Colonic mucosa (tissue), 4 donors: ENCODE results near the gene SAMSN1. TPM values are rescaled to one million over a fixed set of nuclear protein-coding genes. Genes with fewer than 3 reads are reported as not detected.

ENCODE experiments used
- DNase-seq: peaks from one replicate; pipeline ENCODE4 v3.0.0-alpha.2; 2020
- H3K27ac ChIP-seq: fragments of 200-600 bp; one replicate; pipeline ENCODE4 v1.8.0; 2021
- H3K27me3 ChIP-seq: fragments of 200-600 bp; one replicate; pipeline ENCODE4 v1.8.0; 2021
- H3K36me3 ChIP-seq: fragments of 200-600 bp; one replicate; pipeline ENCODE4 v1.8.0; 2021
- H3K4me1 ChIP-seq: fragments of 200-600 bp; one replicate; pipeline ENCODE4 v1.8.0; 2021; ENCODE audit warnings: mild to moderate bottlenecking
- H3K4me3 ChIP-seq: fragments of 200-600 bp; one replicate; pipeline ENCODE4 v1.8.0; 2021
- H3K9ac ChIP-seq, 2 donors: one replicate each; pipeline ENCODE4 v1.7.0; 2013; ENCODE audit warnings: control low read depth in 2 of 2, low read depth in 2 of 2, low read length in 2 of 2
- H3K9me3 ChIP-seq: fragments of 200-600 bp; one replicate; pipeline ENCODE4 v1.8.0; 2021
- CTCF ChIP-seq: fragments of 200-600 bp; IDR thresholded peaks from one replicate; pipeline ENCODE4 v1.8.0; 2022; ENCODE audit warnings: antibody characterized with exemption, mild to moderate bottlenecking
- intact Hi-C: fragments of 100-400 bp; cut with DNase I; formaldehyde crosslinking; loops from one replicate; pipeline ENCODE4 v1.14.1; 2022
- total RNA-seq, 2 donors: library from RNA; stranded (reverse); fragmentation: NEBNext Ultra II Directional in 1 of 2; extraction: Animal tissue kit (Norgen Biotek cat#: 25700) in 1 of 2; gene quantifications; one replicate each; pipeline ENCODE4 v1.2.1, GENCODE V29; 2021
- donor health status: healthy.
- donor health status: DM: no; HTN: no; CAD: no.
- donor health status: DM: no; HTN: no; CAD: no.

Gene SAMSN1
- total RNA-seq, 2 donors from 2014 or later = 2.5 to 5.1 TPM

GRCh38 chr21:14527696-14528652 lies 18.1 kb downstream of the SAMSN1 start:
- no peaks in the 10 kb centered on the region for H3K4me1 ChIP-seq
- H3K9ac ChIP-seq = no peak overlapping the region
- TF ChIP-seq CTCF = no peak
- H3K4me3 ChIP-seq = no peak overlapping the region
- intact Hi-C loops = no loop called here
- peak overlapping the region; percentile 25 for H3K27ac ChIP-seq
- H3K27me3 ChIP-seq = no peaks in the 10 kb centered on the region
- H3K9me3 ChIP-seq = no peaks in the 10 kb centered on the region
- H3K36me3 ChIP-seq = no peaks in the 10 kb centered on the region
- no peak for DNase-seq

GRCh38 chr21:14526836-14527695 lies 19.0 kb downstream of the SAMSN1 start:
- Histone ChIP-seq H3K36me3 (no peaks in the 10 kb centered on the region), H3K4me3 (no peak overlapping the region), H3K27ac (no peak overlapping the region), H3K4me1 (no peaks in the 10 kb centered on the region), H3K27me3 (no peaks in the 10 kb centered on the region), H3K9ac (no peak overlapping the region), H3K9me3 (no peaks in the 10 kb centered on the region)
- TF ChIP-seq CTCF = no peak
- intact Hi-C loops = no loop called here
- DNase-seq = no peak

DNA sequence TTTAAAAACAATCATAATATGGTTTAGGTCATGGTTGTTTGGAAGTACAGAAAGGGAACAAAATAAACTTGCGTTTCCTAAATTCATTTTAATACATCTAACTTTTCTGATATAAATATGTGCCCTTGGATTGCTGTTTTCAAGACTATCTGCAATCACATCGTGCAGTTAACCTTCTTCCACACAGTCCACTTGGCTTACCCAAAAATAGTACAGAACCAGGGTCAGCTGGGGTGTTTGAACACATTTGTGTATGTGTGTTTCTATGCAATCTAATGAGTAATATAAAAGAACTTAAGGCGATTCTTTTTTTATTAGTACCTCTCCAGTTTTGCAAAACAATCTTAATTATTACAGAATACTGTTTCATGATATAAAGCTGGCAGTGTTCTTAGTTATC lies 19.9 kb downstream of the SAMSN1 start:
- Histone ChIP-seq H3K27ac (no peak overlapping the region), H3K4me1 (no peaks in the 10 kb centered on the region), H3K27me3 (no peaks in the 10 kb centered on the region), H3K4me3 (no peak overlapping the region), H3K36me3 (no peaks in the 10 kb centered on the region), H3K9ac (no peak overlapping the region), H3K9me3 (no peaks in the 10 kb centered on the region)
- DNase-seq = no peak
- no peak for TF ChIP-seq CTCF
- intact Hi-C loops = no loop called here

- H3K27ac ChIP-seq = no peak overlapping the region
- DNase-seq = no peak
- H3K4me3 ChIP-seq = no peak overlapping the region
- H3K9me3 ChIP-seq = no peaks in the 10 kb centered on the region
- no peaks in the 10 kb centered on the region for H3K27me3 ChIP-seq
- H3K4me1 ChIP-seq = no peaks in the 10 kb centered on the region
- H3K36me3 ChIP-seq = no peaks in the 10 kb centered on the region
- TF ChIP-seq CTCF = no peak
- intact Hi-C loops = no loop called here
- H3K9ac ChIP-seq = no peak overlapping the region
Measured at GRCh38 chr21:14523234-14523633, 22.9 kb downstream of the SAMSN1 start.

DNA sequence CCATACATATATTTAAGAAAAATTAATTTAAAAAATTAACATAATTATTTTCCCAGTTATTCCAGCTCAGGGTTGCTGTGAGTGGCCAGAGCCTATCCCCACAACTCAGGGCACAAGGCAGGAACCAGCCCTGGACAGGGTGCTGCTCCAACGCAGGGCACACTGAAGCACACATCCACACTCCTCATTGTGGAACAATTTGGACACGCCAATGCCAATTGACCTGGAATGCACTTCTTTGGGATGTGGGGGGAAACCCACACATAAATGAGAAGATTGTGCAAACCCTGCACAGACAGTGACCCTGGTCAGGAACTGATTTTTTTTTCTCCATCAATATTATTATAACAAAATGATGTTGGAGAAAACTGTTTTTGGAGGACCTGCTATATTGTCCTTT lies 23.4 kb downstream of the SAMSN1 start:
- Histone ChIP-seq H3K36me3 (no peaks in the 10 kb centered on the region), H3K9ac (no peak overlapping the region), H3K9me3 (no peaks in the 10 kb centered on the region), H3K4me3 (no peak overlapping the region), H3K27ac (no peak overlapping the region), H3K4me1 (no peaks in the 10 kb centered on the region), H3K27me3 (no peaks in the 10 kb centered on the region)
- TF ChIP-seq CTCF = no peak
- intact Hi-C loops = no loop called here
- no peak for DNase-seq
